Measurements from ENCODE around the gene FNDC3B.

GRCh38 chr3:172150913-172151650 is 111.7 kb downstream of the FNDC3B start:
- TF ChIP-seq CTCF (IDR thresholded peaks at IDR 0.05; ENCODE audit: low read depth, low read length, missing input control) (no peak), FOXA1 (IDR thresholded peaks at IDR 0.05) (no peak), GABPA (IDR thresholded peaks at IDR 0.05 in 1 of 2, conservative IDR thresholded peaks at IDR 0.05 in 1 of 2) (no peak), YY1 (IDR thresholded peaks at IDR 0.05) (no peak), RAD21 (IDR thresholded peaks at IDR 0.05) (no peak), TAF1 (conservative IDR thresholded peaks at IDR 0.05) (no peak), EGR1 (IDR thresholded peaks at IDR 0.05; ENCODE audit: low read depth in 2 of 2) (no peak), MAX (IDR thresholded peaks at IDR 0.05) (no peak), JUND (IDR thresholded peaks at IDR 0.05) (no peak)
- TF ChIP-seq, protein P1, sequence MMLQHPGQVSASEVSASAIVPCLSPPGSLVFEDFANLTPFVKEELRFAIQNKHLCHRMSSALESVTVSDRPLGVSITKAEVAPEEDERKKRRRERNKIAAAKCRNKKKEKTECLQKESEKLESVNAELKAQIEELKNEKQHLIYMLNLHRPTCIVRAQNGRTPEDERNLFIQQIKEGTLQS (IDR thresholded peaks at IDR 0.05): no peak
- TF ChIP-seq, protein P2, sequence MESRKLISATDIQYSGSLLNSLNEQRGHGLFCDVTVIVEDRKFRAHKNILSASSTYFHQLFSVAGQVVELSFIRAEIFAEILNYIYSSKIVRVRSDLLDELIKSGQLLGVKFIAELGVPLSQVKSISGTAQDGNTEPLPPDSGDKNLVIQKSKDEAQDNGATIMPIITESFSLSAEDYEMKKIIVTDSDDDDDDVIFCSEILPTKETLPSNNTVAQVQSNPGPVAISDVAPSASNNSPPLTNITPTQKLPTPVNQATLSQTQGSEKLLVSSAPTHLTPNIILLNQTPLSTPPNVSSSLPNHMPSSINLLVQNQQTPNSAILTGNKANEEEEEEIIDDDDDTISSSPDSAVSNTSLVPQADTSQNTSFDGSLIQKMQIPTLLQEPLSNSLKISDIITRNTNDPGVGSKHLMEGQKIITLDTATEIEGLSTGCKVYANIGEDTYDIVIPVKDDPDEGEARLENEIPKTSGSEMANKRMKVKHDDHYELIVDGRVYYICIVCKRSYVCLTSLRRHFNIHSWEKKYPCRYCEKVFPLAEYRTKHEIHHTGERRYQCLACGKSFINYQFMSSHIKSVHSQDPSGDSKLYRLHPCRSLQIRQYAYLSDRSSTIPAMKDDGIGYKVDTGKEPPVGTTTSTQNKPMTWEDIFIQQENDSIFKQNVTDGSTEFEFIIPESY (IDR thresholded peaks at IDR 0.05): no peak

Data from liver (tissue), 3 donors.